ENCODE measurements around the gene OVOL1.

Gene OVOL1

GRCh38 chr11:65778431-65778900 lies 8.4 kb upstream of the OVOL1 start:
- DNase-seq: no peak

GRCh38 chr11:65778901-65779668 lies 7.8 kb upstream of the OVOL1 start:
- DNase-seq: no peak

GRCh38 chr11:65779669-65779918 lies 7.3 kb upstream of the OVOL1 start:
- no peak for DNase-seq

GRCh38 chr11:65779919-65780769 lies 6.7 kb upstream of the OVOL1 start:
- no peak for DNase-seq

- DNase-seq: no peak
These were observed 6.1 kb upstream of the OVOL1 start, which contains the start of gene AP5B1 for GRCh38 chr11:65780770-65781151. AP5B1 (minus strand) TSS chr11:65780976; CDS start chr11:65780591, 385 bp downstream.

GRCh38 chr11:65781152-65781961 lies 5.5 kb upstream of the OVOL1 start:
- no peak for DNase-seq

GRCh38 chr11:65781962-65782815 lies 4.7 kb upstream of the OVOL1 start:
- DNase-seq: no peak

- DNase-seq: no peak
These were observed 4.0 kb upstream of the OVOL1 start for GRCh38 chr11:65782816-65783228.

GRCh38 chr11:65785319-65786007 lies 1.4 kb upstream of the OVOL1 start:
- DNase-seq: no peak

- DNase-seq: no peak
These were observed 666 bp upstream of the OVOL1 start for GRCh38 chr11:65786008-65786785.

GRCh38 chr11:65787649-65788622 lies 1.1 kb downstream of the OVOL1 start:
- no peak for DNase-seq

GRCh38 chr11:65788821-65789220 lies 2.0 kb downstream of the OVOL1 start:
- no peak for DNase-seq

GRCh38 chr11:65789230-65790103 lies 2.6 kb downstream of the OVOL1 start:
- DNase-seq: no peak

- no peak for DNase-seq
These were observed 3.4 kb downstream of the OVOL1 start for GRCh38 chr11:65790104-65790901.

GRCh38 chr11:65790902-65791650 lies 4.2 kb downstream of the OVOL1 start:
- DNase-seq: no peak

- no peak for DNase-seq
These were observed 4.9 kb downstream of the OVOL1 start for GRCh38 chr11:65791719-65792213.

GRCh38 chr11:65792456-65792855 lies 5.6 kb downstream of the OVOL1 start:
- DNase-seq: no peak
